Activated CD8-positive, alpha-beta T cell treated with anti-CD3 and anti-CD28 coated beads, Interleukin-2, amount 10 ng/mL, durations not matched to agents 7 days and 5 days (primary cell): Measurements from ENCODE around the gene ME2. TPM values are rescaled to one million over a fixed set of nuclear protein-coding genes. Genes with fewer than 3 reads are reported as not detected.
"Not testable (repeated sequence)": the region's sequence is repeated elsewhere in the genome, so short reads cannot be mapped to it uniquely, and the experiment has no call there.

ENCODE experiments used
- ATAC-seq: fragments of 150-1000 bp; cut with Tn5 transposase; one replicate; pipeline ENCODE4 v1.10.0; 2021; ENCODE audit warnings: moderate library complexity
- CTCF ChIA-PET: fragments of 350-600 bp; sonication (Branson Sonifier 250); formaldehyde crosslinking; loops from one replicate; lab custom pipeline; 2021; ENCODE audit warnings: antibody characterized with exemption; lab: Charles Lee
- POLR2A ChIA-PET: fragments of 350-600 bp; sonication (Branson Sonifier 250); formaldehyde crosslinking; loops from one replicate; lab custom pipeline; 2021; ENCODE audit warnings: antibody characterized with exemption; lab: Charles Lee
- DNase-seq: peaks from one replicate; pipeline ENCODE4 v3.0.0-alpha.2; 2020
- H3K27ac Mint-ChIP-seq: one replicate; pipeline ENCODE4 v1.8.0; 2021; ENCODE audit warnings: mild to moderate bottlenecking, mixed read lengths
- H3K27me3 Mint-ChIP-seq: one replicate; pipeline ENCODE4 v1.8.0; 2021; ENCODE audit warnings: low read depth, mixed read lengths
- H3K36me3 Mint-ChIP-seq: one replicate; pipeline ENCODE4 v1.8.0; 2021; ENCODE audit warnings: low read depth, mixed read lengths
- H3K4me1 Mint-ChIP-seq: one replicate; pipeline ENCODE4 v1.8.0; 2021; ENCODE audit warnings: low read depth, mixed read lengths
- H3K4me3 Mint-ChIP-seq: one replicate; pipeline ENCODE4 v1.8.0; 2021; ENCODE audit warnings: mild to moderate bottlenecking, mixed read lengths
- H3K9me3 Mint-ChIP-seq: one replicate; pipeline ENCODE4 v1.8.0; 2022; ENCODE audit warnings: mixed read lengths; ENCODE audit not compliant: insufficient read depth
- total RNA-seq, 2 experiments: library from RNA; stranded (reverse); gene quantifications; one replicate each; pipeline ENCODE4 v1.2.3, GENCODE V29; 2021

Gene ME2
- total RNA-seq, result 10 to 100 TPM; 91.2 to 92.5 TPM

DNA sequence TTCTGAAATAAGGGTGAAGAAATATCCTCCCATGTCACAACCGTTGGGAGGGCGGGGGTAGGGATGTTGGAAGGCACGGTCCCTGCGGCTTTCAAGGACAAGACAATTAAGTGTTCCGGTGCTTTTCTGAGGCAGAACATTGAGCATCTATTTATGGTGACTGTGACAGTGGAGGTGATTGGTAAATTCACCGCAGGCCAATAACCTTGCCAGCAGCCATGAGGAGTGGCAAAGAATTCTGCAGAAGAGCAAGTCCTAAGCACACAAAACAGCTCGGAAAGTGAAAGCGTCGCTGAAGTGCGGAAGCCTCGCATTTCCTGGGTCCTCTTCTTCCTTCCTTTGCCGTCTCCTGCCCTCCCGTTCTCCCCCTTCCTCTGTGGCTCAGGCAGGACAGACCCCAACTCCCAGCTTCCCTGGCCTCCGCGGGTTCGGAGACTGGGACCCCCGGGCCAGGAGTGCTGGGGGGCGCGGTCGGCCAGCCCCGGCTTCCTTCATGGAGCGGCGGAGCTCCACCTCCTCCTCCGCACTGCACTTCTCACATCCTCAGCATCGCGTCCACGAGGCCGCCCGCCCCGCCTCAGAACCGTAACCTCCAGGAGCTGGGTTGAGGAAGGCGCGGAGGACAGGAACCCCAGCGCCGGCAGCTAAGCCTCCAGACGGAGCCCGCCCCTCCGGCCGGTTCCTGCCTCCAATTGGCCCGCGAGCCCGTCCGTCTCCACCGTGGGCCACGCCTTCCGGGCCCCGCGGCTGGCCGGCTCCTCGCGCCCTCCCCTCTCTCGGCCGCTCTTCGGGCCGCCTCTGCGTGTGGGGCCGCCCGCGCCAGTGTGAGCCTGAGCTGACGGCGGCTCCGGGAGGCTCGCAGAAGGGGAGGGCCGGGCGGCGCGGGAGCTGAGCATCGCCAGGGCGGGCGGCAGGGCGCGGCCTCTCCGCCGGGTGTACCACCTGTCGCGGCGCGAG is at the start of gene ME2:
Gene ME2, plus strand, starts transcription at position 774 of the 957 bp plus-strand sequence. CDS start 16,703 bp downstream, outside the sequence.
- ChIA-PET CTCF (interaction anchor here (1.0 to 1.8 kb wide), 5 partner anchors 8 to 172 kb away, joined by 3 to 9 read pairs (median 5); partner anchors contain the start of genes MRO and SMAD4), POLR2A (interaction anchor here (0.6 to 1.9 kb wide), 24 partner anchors 9 to 1066 kb away, joined by 3 to 38 read pairs (median 4); partner anchors contain the start of genes ACAA2, ELAC1, MRO and SMAD4)
- H3K27me3 Mint-ChIP-seq, result peaks cover 6% of the 10 kb centered on the region
- DNase-seq (peak; percentile 93), ATAC-seq (peak; percentile 96)
- no peaks in the 10 kb centered on the region for H3K9me3 Mint-ChIP-seq
- peaks cover 7% of the 10 kb centered on the region for H3K36me3 Mint-ChIP-seq
- peak within 1 kb of the TSS; percentile 88 for H3K4me3 Mint-ChIP-seq
- peak within 1 kb of the TSS; percentile 98 for H3K27ac Mint-ChIP-seq
- H3K4me1 Mint-ChIP-seq, result peaks cover 24% of the 10 kb centered on the region

DNA sequence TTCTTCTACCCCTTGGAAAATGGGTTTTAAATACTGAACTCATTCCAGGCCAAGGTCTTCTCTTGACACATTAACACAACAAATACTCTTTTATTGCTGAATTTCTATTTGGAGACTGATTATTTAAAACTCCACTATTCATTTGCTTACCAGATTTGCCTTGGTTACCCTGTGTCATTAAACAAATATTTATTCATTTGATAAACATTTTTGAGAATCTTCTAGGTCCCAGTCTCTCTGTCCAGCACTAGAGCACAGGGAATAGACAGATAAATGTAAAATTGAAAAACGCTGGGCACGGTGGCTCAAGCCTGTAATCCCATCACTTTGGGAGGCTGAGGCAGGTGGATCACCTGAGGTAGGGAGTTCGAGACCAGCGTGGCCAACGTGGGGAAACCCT is 49.3 kb upstream of the ME2 start:
- no peaks in the 10 kb centered on the region for H3K36me3 Mint-ChIP-seq
- ChIA-PET CTCF (no interaction called here), POLR2A (no interaction called here)
- H3K27ac Mint-ChIP-seq, result no peak overlapping the region
- H3K27me3 Mint-ChIP-seq, result no peaks in the 10 kb centered on the region
- DNase-seq, result no peak
- H3K4me1 Mint-ChIP-seq, result no peaks in the 10 kb centered on the region
- no peak overlapping the region for H3K4me3 Mint-ChIP-seq
- no peak for ATAC-seq
- no peaks in the 10 kb centered on the region for H3K9me3 Mint-ChIP-seq

DNA sequence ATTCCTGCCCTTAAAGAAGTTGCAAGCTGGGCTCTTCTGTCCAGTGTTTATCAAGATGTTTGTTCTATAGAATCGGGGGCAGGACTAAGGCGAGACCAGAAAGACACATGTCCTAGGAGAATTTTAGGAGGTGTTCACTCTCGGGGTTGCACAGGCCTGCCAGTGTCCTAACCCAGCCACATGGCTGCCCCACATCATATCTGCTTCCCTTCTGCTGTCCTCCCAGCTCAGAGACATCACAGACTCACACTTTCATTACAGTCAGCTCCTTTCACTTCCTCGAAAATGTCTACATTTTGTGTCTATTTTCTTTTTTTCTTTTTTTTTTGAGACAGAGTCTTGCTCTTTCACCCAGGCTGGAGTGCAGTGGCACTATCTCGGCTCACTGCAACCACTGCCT is 48.4 kb upstream of the ME2 start:
- H3K27me3 Mint-ChIP-seq, result peaks cover 4% of the 10 kb centered on the region
- H3K36me3 Mint-ChIP-seq, result no peaks in the 10 kb centered on the region
- CTCF ChIA-PET, result interaction anchor here (1.8 kb wide), 1 partner anchor 10 kb away, joined by 6 read pairs; the partner anchor contains the start of gene MRO
- POLR2A ChIA-PET, result no interaction called here
- DNase-seq, result no peak
- ATAC-seq, result no peak
- no peak overlapping the region for H3K27ac Mint-ChIP-seq
- no peaks in the 10 kb centered on the region for H3K4me1 Mint-ChIP-seq
- no peaks in the 10 kb centered on the region for H3K9me3 Mint-ChIP-seq
- H3K4me3 Mint-ChIP-seq, result no peak overlapping the region

DNA sequence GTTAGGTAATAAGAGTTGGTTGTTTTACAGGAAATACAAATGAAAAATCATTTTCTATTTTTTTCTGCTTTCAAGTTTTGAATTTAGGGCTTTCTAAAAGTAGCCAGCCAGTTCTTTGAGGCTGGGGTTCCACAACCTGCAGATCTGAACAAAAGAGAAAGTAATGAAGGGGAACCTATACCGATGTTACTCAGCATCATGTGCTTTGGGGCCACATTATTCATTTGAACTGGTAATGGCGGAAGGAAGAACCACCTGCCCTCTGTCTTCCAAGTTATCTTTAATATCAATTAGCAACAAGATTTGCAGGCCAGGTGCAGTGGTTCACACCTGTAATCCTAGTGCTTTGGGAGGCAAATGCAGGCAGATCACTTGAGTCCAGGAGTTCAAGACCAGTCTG is 46.2 kb upstream of the ME2 start:
- POLR2A ChIA-PET, result interaction anchor here (1.1 kb wide), 1 partner anchor 46 kb away, joined by 3 read pairs; the partner anchor contains the start of gene ME2

DNA sequence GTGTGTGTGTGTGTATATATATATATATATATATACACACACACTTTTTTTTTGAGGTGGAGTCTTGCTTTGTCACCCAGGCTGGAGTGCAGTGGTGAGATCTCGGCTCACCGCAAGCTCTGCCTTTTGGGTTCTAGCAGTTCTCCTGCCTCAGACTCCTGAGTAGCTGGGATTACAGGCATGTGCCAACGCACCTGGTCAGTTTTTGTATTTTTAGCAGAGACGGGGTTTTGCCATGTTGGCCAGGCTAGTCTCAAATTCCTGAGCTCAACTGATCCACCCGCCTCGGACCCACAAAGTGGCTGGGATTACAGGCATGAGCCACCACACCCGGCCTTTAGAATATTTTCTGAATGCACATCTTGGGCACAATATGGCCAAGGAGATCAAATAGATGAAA is 45.4 kb upstream of the ME2 start:
- not testable (repeated sequence) for ATAC-seq, H3K9me3 Mint-ChIP-seq, H3K27ac Mint-ChIP-seq, H3K36me3 Mint-ChIP-seq, DNase-seq, H3K4me1 Mint-ChIP-seq, H3K4me3 Mint-ChIP-seq
- peaks cover 10% of the 10 kb centered on the region for H3K27me3 Mint-ChIP-seq
- ChIA-PET CTCF (interaction anchor here (0.7 to 1.5 kb wide), 2 partner anchors 13 to 218 kb away, joined by 4 to 5 read pairs; partner anchors contain the start of gene MRO), POLR2A (interaction anchor here (1.1 kb wide), 1 partner anchor 45 kb away, joined by 3 read pairs; the partner anchor contains the start of gene ME2)

More for the DNA sequence above, 46.2 kb upstream of the ME2 start:
- no peaks in the 10 kb centered on the region for H3K36me3 Mint-ChIP-seq
- CTCF ChIA-PET, result no interaction called here
- peaks cover 6% of the 10 kb centered on the region for H3K27me3 Mint-ChIP-seq
- H3K27ac Mint-ChIP-seq, result no peak overlapping the region
- ATAC-seq (no peak), DNase-seq (no peak)
- no peak overlapping the region for H3K4me3 Mint-ChIP-seq
- peaks cover 7% of the 10 kb centered on the region for H3K4me1 Mint-ChIP-seq
- H3K9me3 Mint-ChIP-seq, result no peaks in the 10 kb centered on the region

DNA sequence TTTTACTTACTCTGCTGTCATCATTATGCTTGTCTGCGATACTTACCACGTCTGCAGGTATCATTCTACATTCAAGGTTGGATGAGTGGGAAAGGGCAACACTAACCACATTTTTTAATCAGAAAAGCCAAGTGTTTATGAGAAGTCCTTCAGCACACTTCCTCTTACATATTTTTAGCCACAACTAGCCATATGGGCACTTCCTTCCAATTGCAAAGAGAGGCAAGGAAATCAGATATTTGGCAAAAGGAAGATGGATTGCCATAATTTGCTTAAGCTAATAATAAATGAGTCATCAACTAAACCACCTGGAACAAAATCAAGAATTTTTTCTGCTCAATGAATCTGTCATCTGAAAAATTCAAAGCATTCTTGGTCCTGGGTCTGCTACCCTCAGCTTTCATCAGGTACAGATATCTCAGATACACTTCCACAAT is 42.4 kb upstream of the ME2 start:
- ATAC-seq (no peak), DNase-seq (no peak)
- no peaks in the 10 kb centered on the region for H3K36me3 Mint-ChIP-seq
- no peak overlapping the region for H3K27ac Mint-ChIP-seq
- CTCF ChIA-PET, result no interaction called here
- no peaks in the 10 kb centered on the region for H3K9me3 Mint-ChIP-seq
- H3K4me1 Mint-ChIP-seq, result peaks cover 7% of the 10 kb centered on the region
- POLR2A ChIA-PET, result no interaction called here
- H3K27me3 Mint-ChIP-seq, result peaks cover 17% of the 10 kb centered on the region
- no peak overlapping the region for H3K4me3 Mint-ChIP-seq

DNA sequence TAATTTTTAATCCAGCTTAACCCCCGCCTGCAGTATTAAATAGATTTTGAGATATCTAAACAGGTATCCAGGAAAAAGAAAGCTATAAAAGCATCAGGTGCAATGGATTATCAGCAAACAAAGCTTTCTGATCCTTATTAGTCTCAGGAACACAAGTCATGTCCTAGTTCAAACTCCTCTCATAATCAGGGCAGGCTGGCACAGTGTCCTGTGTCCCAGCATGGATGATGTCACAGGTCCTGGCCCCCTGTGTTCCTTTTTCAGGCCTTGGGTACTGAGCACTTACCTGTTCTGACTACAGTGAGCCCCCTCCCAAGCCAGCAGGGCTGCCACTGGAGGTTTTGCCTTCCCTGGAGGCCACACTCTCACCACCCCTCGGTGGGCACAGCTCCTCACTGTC is 39.6 kb upstream of the ME2 start:
- no peak overlapping the region for H3K4me3 Mint-ChIP-seq
- H3K27ac Mint-ChIP-seq, result no peak overlapping the region
- DNase-seq, result no peak
- no peaks in the 10 kb centered on the region for H3K36me3 Mint-ChIP-seq
- peaks cover 18% of the 10 kb centered on the region for H3K27me3 Mint-ChIP-seq
- ChIA-PET CTCF (no interaction called here), POLR2A (no interaction called here)
- peaks cover 7% of the 10 kb centered on the region for H3K4me1 Mint-ChIP-seq
- no peaks in the 10 kb centered on the region for H3K9me3 Mint-ChIP-seq
- ATAC-seq, result no peak

DNA sequence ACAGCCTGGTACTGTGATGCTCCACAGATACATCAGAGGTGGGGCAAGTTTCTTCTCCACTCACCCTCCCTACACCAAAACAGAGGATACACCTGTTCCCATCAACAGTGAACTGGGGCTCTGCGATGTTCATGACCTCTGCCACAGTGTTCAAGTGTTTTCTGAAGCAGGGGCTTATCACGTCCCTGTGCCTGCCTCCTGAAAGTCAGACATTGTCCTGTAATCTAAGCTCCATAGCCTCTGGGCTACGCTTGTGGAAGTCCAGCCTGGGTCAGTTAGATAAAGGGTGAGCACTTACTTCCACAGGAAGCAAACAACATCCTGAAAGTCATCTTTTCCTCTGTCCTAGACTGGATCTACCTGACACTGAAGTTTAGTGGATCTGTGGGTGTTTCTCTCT is 38.9 kb upstream of the ME2 start:
- CTCF ChIA-PET, result no interaction called here
- Mint-ChIP-seq H3K27me3 (peaks cover 18% of the 10 kb centered on the region), H3K27ac (no peak overlapping the region), H3K9me3 (no peaks in the 10 kb centered on the region), H3K4me3 (no peak overlapping the region), H3K4me1 (peaks cover 7% of the 10 kb centered on the region), H3K36me3 (no peaks in the 10 kb centered on the region)
- DNase-seq (no peak), ATAC-seq (no peak)
- POLR2A ChIA-PET, result no interaction called here

DNA sequence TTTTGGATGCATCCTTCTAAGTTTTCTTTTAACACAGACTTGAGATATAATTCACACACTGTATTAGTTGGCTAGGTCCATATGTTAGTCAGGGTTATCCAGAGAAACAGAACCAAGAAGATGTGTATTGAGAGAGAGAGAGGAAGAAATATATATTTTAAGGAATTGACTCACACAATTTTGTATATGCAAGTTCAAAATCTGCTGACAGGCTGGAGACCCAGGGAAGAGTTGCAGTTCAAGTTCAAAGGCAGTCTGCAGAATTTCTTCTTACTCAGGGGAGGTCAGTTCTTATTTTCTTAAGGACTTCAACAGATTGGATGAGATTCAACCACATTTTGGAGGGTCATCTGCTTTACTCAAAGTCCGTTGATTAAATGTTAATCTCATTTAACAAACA is 36.1 kb upstream of the ME2 start:
- Mint-ChIP-seq H3K4me1 (no peaks in the 10 kb centered on the region), H3K4me3 (no peak overlapping the region), H3K27me3 (peaks cover 12% of the 10 kb centered on the region), H3K27ac (no peak overlapping the region), H3K9me3 (no peaks in the 10 kb centered on the region), H3K36me3 (no peaks in the 10 kb centered on the region)
- ATAC-seq, result no peak
- ChIA-PET POLR2A (no interaction called here), CTCF (interaction anchor here (1.7 kb wide), 1 partner anchor 22 kb away, joined by 8 read pairs; the partner anchor contains the start of gene MRO)
- DNase-seq, result no peak

DNA sequence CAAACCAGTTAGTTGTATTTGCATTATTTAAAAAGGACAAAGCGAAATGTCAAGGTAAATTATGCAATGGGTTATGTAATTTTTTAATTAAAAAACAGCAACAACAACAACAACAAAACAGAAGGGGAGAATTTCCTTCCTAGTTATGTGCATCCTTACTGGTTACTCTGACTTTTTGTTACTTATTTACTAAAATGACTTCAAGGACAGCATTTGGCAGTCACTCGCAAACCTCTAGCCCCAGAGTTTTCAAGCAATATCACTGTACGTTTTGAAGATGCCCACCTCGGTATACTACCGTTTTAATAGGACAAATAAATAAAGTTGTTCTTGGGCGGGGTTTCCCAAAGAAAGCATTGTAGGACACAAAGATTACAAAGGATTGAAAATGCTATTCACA is 34.4 kb upstream of the ME2 start:
- H3K27ac Mint-ChIP-seq, result no peak overlapping the region
- H3K36me3 Mint-ChIP-seq, result no peaks in the 10 kb centered on the region
- H3K27me3 Mint-ChIP-seq, result peaks cover 7% of the 10 kb centered on the region
- CTCF ChIA-PET, result no interaction called here
- DNase-seq, result no peak
- POLR2A ChIA-PET, result no interaction called here
- H3K9me3 Mint-ChIP-seq, result no peaks in the 10 kb centered on the region
- no peak for ATAC-seq
- no peak overlapping the region for H3K4me3 Mint-ChIP-seq
- H3K4me1 Mint-ChIP-seq, result no peaks in the 10 kb centered on the region

DNA sequence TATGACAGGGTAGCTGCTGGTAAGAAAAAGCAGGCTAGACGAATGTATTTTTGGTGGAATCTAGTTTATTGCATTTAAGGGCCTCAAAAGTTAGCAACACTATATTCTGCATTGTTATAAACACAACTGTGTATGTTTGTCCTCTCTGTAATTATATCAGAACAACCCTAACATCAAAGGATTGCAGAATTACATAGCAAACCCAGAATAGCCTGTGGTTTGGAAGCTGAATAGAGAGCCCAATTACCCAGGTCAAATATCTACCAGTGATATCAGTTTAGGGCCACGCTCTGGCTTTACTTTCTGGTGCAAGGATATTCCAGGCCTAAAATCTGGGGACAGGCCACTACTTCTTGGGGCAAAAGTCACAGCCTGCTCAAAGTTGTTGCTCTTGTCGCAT is 34.0 kb upstream of the ME2 start:
- ATAC-seq (no peak), DNase-seq (no peak)
- Mint-ChIP-seq H3K4me1 (no peaks in the 10 kb centered on the region), H3K27me3 (peaks cover 3% of the 10 kb centered on the region), H3K4me3 (no peak overlapping the region), H3K27ac (no peak overlapping the region), H3K36me3 (no peaks in the 10 kb centered on the region), H3K9me3 (no peaks in the 10 kb centered on the region)
- CTCF ChIA-PET, result no interaction called here
- POLR2A ChIA-PET, result no interaction called here

DNA sequence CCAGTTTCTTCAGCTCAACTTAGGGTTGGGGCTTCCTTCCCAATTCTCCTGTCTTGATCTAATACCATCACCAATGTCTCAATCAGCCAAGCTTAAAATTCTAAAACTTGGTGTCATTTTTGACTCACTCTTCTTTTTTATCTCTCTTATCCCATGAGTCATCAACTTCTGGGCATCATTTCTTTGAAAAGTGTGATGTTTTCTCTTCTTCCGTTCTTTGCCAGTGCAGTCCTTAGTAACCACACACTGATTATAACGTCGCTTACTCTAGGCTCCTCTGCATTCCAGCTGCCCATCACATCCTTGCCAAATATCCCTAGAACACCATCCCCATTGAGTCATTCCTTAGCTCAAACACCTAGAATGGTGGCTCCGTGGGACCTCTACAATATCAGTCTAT is 31.7 kb upstream of the ME2 start:
- POLR2A ChIA-PET, result no interaction called here
- Mint-ChIP-seq H3K4me1 (no peaks in the 10 kb centered on the region), H3K9me3 (no peaks in the 10 kb centered on the region), H3K4me3 (no peak overlapping the region), H3K36me3 (no peaks in the 10 kb centered on the region), H3K27ac (no peak overlapping the region), H3K27me3 (no peaks in the 10 kb centered on the region)
- DNase-seq (no peak), ATAC-seq (no peak)
- CTCF ChIA-PET, result interaction anchor here (0.8 to 1.2 kb wide), 2 partner anchors 18 to 27 kb away, joined by 3 read pairs; partner anchors contain the start of gene MRO
